Measurements from ENCODE around the gene EVA1C.

Gene EVA1C

GRCh38 chr21:32383812-32384211 is 28.7 kb upstream of the EVA1C start:
- Histone ChIP-seq H3K79me1 (ENCODE audit: low read depth, low read length) (peaks cover 3% of the 10 kb centered on the region), H3K9ac (ENCODE audit: low read depth, low read length, poor library complexity) (no peak overlapping the region), H2BK120ac (ENCODE audit: low read depth, low read length) (no peak overlapping the region), H3K4me2 (ENCODE audit: insufficient read depth, low read length, poor library complexity, severe bottlenecking) (no peak overlapping the region), H3K14ac (ENCODE audit: low read length) (no peak overlapping the region), H4K91ac (ENCODE audit: low read depth, low read length, poor library complexity) (no peak overlapping the region), H3K4me1 (ENCODE audit: control insufficient read depth in 2 of 2, insufficient read depth in 1 of 2, low read depth in 1 of 2, low read length in 2 of 2) (no peaks in the 10 kb centered on the region), H3K27ac (replicated peaks; ENCODE audit: low read length) (no peak overlapping the region), H2BK5ac (ENCODE audit: low read length) (no peak overlapping the region), H3K27me3 (ENCODE audit: control insufficient read depth in 3 of 3, insufficient read depth in 3 of 3, low read depth in 1 of 3, low read length in 3 of 3) (no peaks in the 10 kb centered on the region), H3K18ac (ENCODE audit: low read length) (no peak overlapping the region), H2AK5ac (ENCODE audit: low read depth, low read length) (no peak overlapping the region), H2AFZ (ENCODE audit: low read length) (no peak overlapping the region), H3K9me3 (replicated peaks in 1 of 2; ENCODE audit: control insufficient read depth in 2 of 2, insufficient read depth in 1 of 2, low read depth in 1 of 2, low read length in 2 of 2) (no peaks in the 10 kb centered on the region), H3K23ac (ENCODE audit: low read depth, low read length, poor library complexity) (no peak overlapping the region), H3K36me3 (replicated peaks in 1 of 2; ENCODE audit: control insufficient read depth in 2 of 2, insufficient read depth in 2 of 2, low read length in 2 of 2) (peaks cover 25 to 72% of the 10 kb centered on the region in 2 donors), H2BK15ac (ENCODE audit: low read length) (no peak overlapping the region), H2BK12ac (ENCODE audit: low read length) (no peak overlapping the region), H4K8ac (ENCODE audit: low read depth, low read length) (no peak overlapping the region), H3K4me3 (ENCODE audit: low read length in 2 of 2) (no peak overlapping the region), H3K4ac (ENCODE audit: low read length) (no peak overlapping the region)
- no CpG with 5 or more reads among the region's 6 CpGs for WGBS, 2 donors (ENCODE audit: extremely low coverage in 2 of 2, insufficient read length in 2 of 2, insufficient replicate concordance in 1 of 2)
- no peak for DNase-seq (ENCODE audit: low spot score)

DNA sequence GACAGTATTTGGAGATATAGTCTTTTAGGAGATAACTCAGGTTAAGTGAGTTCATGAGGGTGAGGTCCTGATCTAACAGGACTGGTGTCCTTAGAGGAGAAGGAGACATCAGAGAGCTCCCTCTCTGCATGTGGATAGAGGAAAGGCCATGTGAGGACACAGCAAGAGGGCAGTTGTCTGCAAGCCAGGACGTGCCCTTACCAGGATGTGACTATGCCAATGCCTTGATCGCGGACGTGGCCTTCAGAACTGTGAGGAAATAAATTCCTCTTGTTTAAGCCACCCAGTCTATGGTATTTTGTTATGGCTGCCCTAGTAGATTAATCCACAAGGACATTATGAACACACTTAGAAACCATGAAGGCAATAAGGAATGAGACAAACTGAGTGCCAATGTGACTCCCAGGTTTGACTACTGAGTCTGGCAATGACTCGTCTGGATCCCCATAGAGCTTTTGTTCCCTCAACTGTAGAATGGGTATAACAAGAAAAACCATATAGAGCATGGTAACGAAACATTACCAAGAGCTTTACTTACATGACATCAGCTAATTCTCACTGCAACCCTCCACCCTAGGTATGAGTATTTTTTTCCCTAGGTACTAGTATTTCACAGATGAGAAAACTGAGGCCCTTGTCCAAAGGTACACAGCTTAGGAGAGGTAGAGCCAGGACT is 26.2 kb upstream of the EVA1C start:
- Histone ChIP-seq H2BK5ac (ENCODE audit: low read length) (no peak overlapping the region), H3K23ac (ENCODE audit: low read depth, low read length, poor library complexity) (no peak overlapping the region), H3K79me1 (ENCODE audit: low read depth, low read length) (peaks cover 3% of the 10 kb centered on the region), H2AK5ac (ENCODE audit: low read depth, low read length) (no peak overlapping the region), H2BK15ac (ENCODE audit: low read length) (no peak overlapping the region), H2AFZ (ENCODE audit: low read length) (no peak overlapping the region), H4K8ac (ENCODE audit: low read depth, low read length) (no peak overlapping the region), H2BK120ac (ENCODE audit: low read depth, low read length) (no peak overlapping the region), H3K9ac (ENCODE audit: low read depth, low read length, poor library complexity) (no peak overlapping the region), H3K27ac (replicated peaks; ENCODE audit: low read length) (no peak overlapping the region), H3K14ac (ENCODE audit: low read length) (no peak overlapping the region), H3K4me1 (ENCODE audit: control insufficient read depth in 2 of 2, insufficient read depth in 1 of 2, low read depth in 1 of 2, low read length in 2 of 2) (no peaks in the 10 kb centered on the region), H3K27me3 (ENCODE audit: control insufficient read depth in 3 of 3, insufficient read depth in 3 of 3, low read depth in 1 of 3, low read length in 3 of 3) (no peaks in the 10 kb centered on the region), H3K18ac (ENCODE audit: low read length) (no peak overlapping the region), H3K4me2 (ENCODE audit: insufficient read depth, low read length, poor library complexity, severe bottlenecking) (no peak overlapping the region), H3K4me3 (ENCODE audit: low read length in 2 of 2) (no peak overlapping the region), H2BK12ac (ENCODE audit: low read length) (no peak overlapping the region), H3K9me3 (replicated peaks in 1 of 2; ENCODE audit: control insufficient read depth in 2 of 2, insufficient read depth in 1 of 2, low read depth in 1 of 2, low read length in 2 of 2) (no peaks in the 10 kb centered on the region), H3K4ac (ENCODE audit: low read length) (no peak overlapping the region), H4K91ac (ENCODE audit: low read depth, low read length, poor library complexity) (no peak overlapping the region), H3K36me3 (replicated peaks in 1 of 2; ENCODE audit: control insufficient read depth in 2 of 2, insufficient read depth in 2 of 2, low read length in 2 of 2) (peaks cover 17 to 54% of the 10 kb centered on the region in 2 donors)
- WGBS, 2 donors (ENCODE audit: extremely low coverage in 2 of 2, insufficient read length in 2 of 2, insufficient replicate concordance in 1 of 2) = no CpG with 5 or more reads among the region's 6 CpGs
- DNase-seq (ENCODE audit: low spot score) = no peak

DNA sequence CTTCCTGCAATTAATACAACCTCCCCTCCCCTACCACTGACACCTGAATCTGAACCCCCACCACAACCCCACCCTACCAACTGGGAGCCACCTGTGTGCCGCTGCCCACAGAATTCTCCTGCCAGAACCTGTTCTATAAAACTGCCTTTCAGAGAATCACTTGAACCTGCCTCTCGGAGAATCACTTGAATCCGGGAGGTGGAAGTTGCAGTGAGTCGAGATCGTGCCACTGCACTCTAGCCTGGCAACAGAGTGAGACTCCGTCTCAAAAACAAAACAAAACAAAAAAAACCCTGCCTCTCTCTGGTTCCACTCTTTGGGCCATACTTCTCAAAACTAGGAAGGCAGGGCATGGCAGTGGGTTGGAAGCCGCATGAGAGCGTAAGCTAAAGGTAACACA is 25.4 kb upstream of the EVA1C start:
- Histone ChIP-seq H3K4me1 (ENCODE audit: control insufficient read depth in 2 of 2, insufficient read depth in 1 of 2, low read depth in 1 of 2, low read length in 2 of 2) (peaks cover 2% of the 10 kb centered on the region in 2 donors), H3K27me3 (ENCODE audit: control insufficient read depth in 3 of 3, insufficient read depth in 3 of 3, low read depth in 1 of 3, low read length in 3 of 3) (no peaks in the 10 kb centered on the region), H3K4me2 (ENCODE audit: insufficient read depth, low read length, poor library complexity, severe bottlenecking) (no peak overlapping the region), H2BK12ac (ENCODE audit: low read length) (no peak overlapping the region), H3K9ac (ENCODE audit: low read depth, low read length, poor library complexity) (no peak overlapping the region), H2BK15ac (ENCODE audit: low read length) (no peak overlapping the region), H3K14ac (ENCODE audit: low read length) (no peak overlapping the region), H3K23ac (ENCODE audit: low read depth, low read length, poor library complexity) (no peak overlapping the region), H3K79me1 (ENCODE audit: low read depth, low read length) (peaks cover 3% of the 10 kb centered on the region), H4K91ac (ENCODE audit: low read depth, low read length, poor library complexity) (no peak overlapping the region), H3K4me3 (ENCODE audit: low read length in 2 of 2) (no peak overlapping the region), H3K4ac (ENCODE audit: low read length) (no peak overlapping the region), H3K27ac (replicated peaks; ENCODE audit: low read length) (no peak overlapping the region), H3K18ac (ENCODE audit: low read length) (no peak overlapping the region), H3K9me3 (replicated peaks in 1 of 2; ENCODE audit: control insufficient read depth in 2 of 2, insufficient read depth in 1 of 2, low read depth in 1 of 2, low read length in 2 of 2) (no peaks in the 10 kb centered on the region), H2AFZ (ENCODE audit: low read length) (no peak overlapping the region), H2BK5ac (ENCODE audit: low read length) (no peak overlapping the region), H2AK5ac (ENCODE audit: low read depth, low read length) (no peak overlapping the region), H3K36me3 (replicated peaks in 1 of 2; ENCODE audit: control insufficient read depth in 2 of 2, insufficient read depth in 2 of 2, low read length in 2 of 2) (peaks cover 17 to 46% of the 10 kb centered on the region in 2 donors), H4K8ac (ENCODE audit: low read depth, low read length) (no peak overlapping the region), H2BK120ac (ENCODE audit: low read depth, low read length) (no peak overlapping the region)
- WGBS, 2 donors (ENCODE audit: extremely low coverage in 2 of 2, insufficient read length in 2 of 2, insufficient replicate concordance in 1 of 2) = no CpG with 5 or more reads among the region's 8 CpGs
- no peak for DNase-seq (ENCODE audit: low spot score)

GRCh38 chr21:32388306-32388705 is 24.2 kb upstream of the EVA1C start:
- WGBS, 2 donors (ENCODE audit: extremely low coverage in 2 of 2, insufficient read length in 2 of 2, insufficient replicate concordance in 1 of 2) = no CpG with 5 or more reads among the region's 9 CpGs
- H2BK15ac ChIP-seq (ENCODE audit: low read length) = no peak overlapping the region

More at GRCh38 chr21:32388306-32388705, 24.2 kb upstream of the EVA1C start:
- peaks cover 5% of the 10 kb centered on the region for H3K79me1 ChIP-seq (ENCODE audit: low read depth, low read length)
- no peak overlapping the region for H3K9ac ChIP-seq (ENCODE audit: low read depth, low read length, poor library complexity)
- no peak overlapping the region for H2AK5ac ChIP-seq (ENCODE audit: low read depth, low read length)
- no peak overlapping the region for H3K4me2 ChIP-seq (ENCODE audit: insufficient read depth, low read length, poor library complexity, severe bottlenecking)
- H2AFZ ChIP-seq (ENCODE audit: low read length) = no peak overlapping the region
- peaks cover 2 to 3% of the 10 kb centered on the region in 2 donors for H3K9me3 ChIP-seq (replicated peaks in 1 of 2; ENCODE audit: control insufficient read depth in 2 of 2, insufficient read depth in 1 of 2, low read depth in 1 of 2, low read length in 2 of 2)
- H2BK12ac ChIP-seq (ENCODE audit: low read length) = no peak overlapping the region
- no peak overlapping the region for H3K23ac ChIP-seq (ENCODE audit: low read depth, low read length, poor library complexity)
- no peaks in the 10 kb centered on the region for H3K27me3 ChIP-seq (ENCODE audit: control insufficient read depth in 3 of 3, insufficient read depth in 3 of 3, low read depth in 1 of 3, low read length in 3 of 3)
- H3K27ac ChIP-seq (replicated peaks; ENCODE audit: low read length) = no peak overlapping the region
- no peak overlapping the region for H3K18ac ChIP-seq (ENCODE audit: low read length)
- no peak overlapping the region for H3K4me3 ChIP-seq (ENCODE audit: low read length in 2 of 2)
- no peak overlapping the region for H4K8ac ChIP-seq (ENCODE audit: low read depth, low read length)
- H2BK120ac ChIP-seq (ENCODE audit: low read depth, low read length) = no peak overlapping the region
- no peak overlapping the region for H2BK5ac ChIP-seq (ENCODE audit: low read length)
- DNase-seq (ENCODE audit: low spot score) = no peak
- H3K36me3 ChIP-seq (replicated peaks in 1 of 2; ENCODE audit: control insufficient read depth in 2 of 2, insufficient read depth in 2 of 2, low read length in 2 of 2) = peaks cover 9 to 34% of the 10 kb centered on the region in 2 donors
- no peak overlapping the region for H3K14ac ChIP-seq (ENCODE audit: low read length)
- no peak overlapping the region for H3K4ac ChIP-seq (ENCODE audit: low read length)
- H3K4me1 ChIP-seq (ENCODE audit: control insufficient read depth in 2 of 2, insufficient read depth in 1 of 2, low read depth in 1 of 2, low read length in 2 of 2) = peaks cover 2 to 4% of the 10 kb centered on the region in 2 donors
- no peak overlapping the region for H4K91ac ChIP-seq (ENCODE audit: low read depth, low read length, poor library complexity)
